Activated T-helper 2 cell treated with anti-CD3 and anti-CD28 coated beads, Interferon-gamma antibody, Interleukin-2, Interleukin-4, amounts not matched to agents 10 μg/mL and 5 μg/mL and 100 μg/mL, durations not matched to agents 14 hours and 24 hours and 36 hours (primary cell): ENCODE data around the gene SPATS2L. TPM values are rescaled to one million over a fixed set of nuclear protein-coding genes. Genes with fewer than 3 reads are reported as not detected.

Experiments
- DNase-seq: peaks from one replicate; pipeline ENCODE4 v3.0.0; 2021; ENCODE audit warnings: low spot score
- H3K27ac Mint-ChIP-seq: one replicate; pipeline ENCODE4 v1.8.0; 2021; ENCODE audit warnings: mixed read lengths
- H3K27me3 Mint-ChIP-seq: one replicate; pipeline ENCODE4 v1.8.0; 2021; ENCODE audit warnings: low read depth, mixed read lengths
- H3K36me3 Mint-ChIP-seq: one replicate; pipeline ENCODE4 v1.8.0; 2021; ENCODE audit warnings: low read depth, mixed read lengths
- H3K4me1 Mint-ChIP-seq: one replicate; pipeline ENCODE4 v1.8.0; 2021; ENCODE audit warnings: low read depth, mixed read lengths
- H3K4me3 Mint-ChIP-seq: one replicate; pipeline ENCODE4 v1.8.0; 2021; ENCODE audit warnings: low read depth, mild to moderate bottlenecking, moderate library complexity, mixed read lengths
- H3K9me3 Mint-ChIP-seq: one replicate; pipeline ENCODE4 v1.8.0; 2021; ENCODE audit warnings: mixed read lengths
- intact Hi-C: fragments of 100-400 bp; cut with micrococcal nuclease; formaldehyde crosslinking; loops from one replicate; pipeline ENCODE4 v1.15.1; 2023
- total RNA-seq: library from RNA; stranded (reverse); gene quantifications from 2 replicates; pipeline ENCODE4 v1.2.3, GENCODE V29; 2022

Gene SPATS2L
- total RNA-seq, 1 donor from 2014 or later: 62.2 TPM

GRCh38 chr2:200453853-200454534 is 147.5 kb downstream of the SPATS2L start:
- Mint-ChIP-seq H3K36me3 (peaks cover 26% of the 10 kb centered on the region), H3K27ac (peak overlapping the region; percentile 38), H3K4me1 (peaks cover 33% of the 10 kb centered on the region), H3K27me3 (no peaks in the 10 kb centered on the region), H3K4me3 (no peak overlapping the region), H3K9me3 (no peaks in the 10 kb centered on the region)
- DNase-seq: no peak
- intact Hi-C loops: loop anchor here (2.0 kb wide), 2 partner anchors 45 to 79 kb away; no protein-coding TSS in a partner anchor

DNA sequence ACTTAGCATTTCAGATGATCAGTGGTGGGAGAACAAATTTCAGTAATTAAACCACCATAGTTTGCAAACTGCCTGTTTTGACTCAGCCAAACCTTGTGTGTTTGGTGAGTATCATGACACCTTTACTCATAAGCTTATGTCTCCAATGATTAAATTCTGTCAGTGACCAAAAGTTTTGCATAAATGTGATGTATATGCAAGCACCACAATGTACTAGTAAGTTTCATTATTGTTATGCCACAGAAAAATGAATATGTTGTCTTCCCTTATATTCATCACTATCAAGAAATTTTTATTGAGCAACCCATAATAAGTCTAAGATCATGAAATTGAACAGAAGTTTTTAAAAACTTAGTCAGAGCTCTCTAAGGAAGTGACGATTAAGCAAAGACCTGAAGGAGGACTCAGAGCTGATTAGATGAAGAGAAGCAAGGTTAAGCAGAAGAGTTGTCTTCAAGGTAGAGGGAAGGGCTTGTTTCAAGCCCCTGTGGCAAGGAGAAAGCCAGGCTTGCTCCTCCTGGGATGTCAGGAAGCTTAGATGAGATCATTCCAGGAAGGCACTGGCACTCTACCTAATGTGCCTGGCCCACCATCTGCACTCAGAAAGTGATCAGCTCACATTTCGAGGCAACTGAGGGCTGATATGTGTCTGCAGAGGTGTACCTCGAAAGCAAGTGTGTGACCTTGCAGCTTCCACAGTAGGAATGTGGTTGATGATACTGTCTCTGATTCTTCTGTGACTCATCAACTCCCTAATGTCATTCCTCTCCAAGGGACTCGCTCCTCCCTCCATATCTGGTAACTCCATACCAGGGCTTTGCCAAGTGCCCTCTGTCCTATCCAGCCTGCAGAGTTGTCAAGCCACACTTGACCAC is 148.7 kb downstream of the SPATS2L start:
- H3K27me3 Mint-ChIP-seq: no peaks in the 10 kb centered on the region
- H3K27ac Mint-ChIP-seq: peak overlapping the region; percentile 61
- intact Hi-C loops: loop anchor here (1.0 to 2.0 kb wide), 7 partner anchors 8 to 477 kb away; no protein-coding TSS in a partner anchor
- no peak for DNase-seq
- H3K4me1 Mint-ChIP-seq: peaks cover 33% of the 10 kb centered on the region
- no peak overlapping the region for H3K4me3 Mint-ChIP-seq
- H3K36me3 Mint-ChIP-seq: peaks cover 24% of the 10 kb centered on the region
- no peaks in the 10 kb centered on the region for H3K9me3 Mint-ChIP-seq

DNA sequence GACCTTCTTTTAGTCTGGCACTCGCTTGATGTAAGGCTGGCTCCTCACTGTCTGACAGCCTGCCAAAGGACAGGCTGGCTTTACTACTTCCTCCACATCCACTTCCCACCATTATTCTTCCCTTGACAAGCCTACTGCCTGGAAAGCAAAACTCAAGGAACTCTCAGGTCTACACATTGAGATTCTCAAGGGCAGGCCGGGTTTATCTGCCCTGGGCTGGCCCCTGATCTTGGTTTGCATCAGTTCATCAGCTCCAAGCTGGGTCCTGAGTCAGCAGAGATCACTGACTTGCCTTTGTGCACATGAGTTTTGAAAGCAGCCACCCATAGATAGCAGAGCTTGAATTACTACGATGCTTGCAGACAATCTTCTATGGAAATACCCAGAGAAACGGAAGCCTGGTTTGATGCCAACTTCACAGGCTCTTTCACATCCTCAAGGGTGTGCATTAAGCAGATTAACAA is 149.5 kb downstream of the SPATS2L start:
- DNase-seq: no peak
- peaks cover 17% of the 10 kb centered on the region for H3K36me3 Mint-ChIP-seq
- peaks cover 31% of the 10 kb centered on the region for H3K4me1 Mint-ChIP-seq
- peak overlapping the region; percentile 26 for H3K4me3 Mint-ChIP-seq
- no peaks in the 10 kb centered on the region for H3K27me3 Mint-ChIP-seq
- no peaks in the 10 kb centered on the region for H3K9me3 Mint-ChIP-seq
- intact Hi-C loops: loop anchor here (1.0 to 2.0 kb wide), 7 partner anchors 9 to 478 kb away; no protein-coding TSS in a partner anchor
- peak overlapping the region; percentile 81 for H3K27ac Mint-ChIP-seq

DNA sequence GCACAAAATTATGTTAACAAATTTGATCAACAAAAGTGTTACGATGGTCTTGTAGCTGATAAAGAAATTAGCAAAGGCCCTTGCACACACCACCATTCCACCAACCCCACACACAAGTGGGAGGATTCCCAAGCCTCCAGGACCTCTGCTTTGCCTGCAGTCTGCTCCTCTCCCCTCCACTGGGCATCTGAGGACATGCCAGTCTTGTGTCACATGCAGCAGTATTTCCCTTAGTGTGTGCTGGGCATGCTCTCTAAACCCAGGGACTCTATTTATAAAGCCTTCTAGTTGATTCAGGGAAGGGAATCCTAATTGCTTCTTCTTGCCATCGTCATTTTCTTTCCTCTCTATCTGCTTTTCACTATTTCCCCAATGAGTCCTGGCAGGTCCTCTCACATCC is 150.1 kb downstream of the SPATS2L start:
- intact Hi-C loops: no loop called here
- peaks cover 31% of the 10 kb centered on the region for H3K4me1 Mint-ChIP-seq
- H3K27me3 Mint-ChIP-seq: no peaks in the 10 kb centered on the region
- no peak overlapping the region for H3K4me3 Mint-ChIP-seq
- H3K36me3 Mint-ChIP-seq: peaks cover 19% of the 10 kb centered on the region
- H3K9me3 Mint-ChIP-seq: no peaks in the 10 kb centered on the region
- DNase-seq: no peak
- H3K27ac Mint-ChIP-seq: no peak overlapping the region

- Mint-ChIP-seq H3K36me3 (peaks cover 39% of the 10 kb centered on the region), H3K4me1 (peaks cover 30% of the 10 kb centered on the region), H3K9me3 (no peaks in the 10 kb centered on the region), H3K4me3 (no peak overlapping the region), H3K27ac (no peak overlapping the region), H3K27me3 (no peaks in the 10 kb centered on the region)
- DNase-seq: no peak
- intact Hi-C loops: no loop called here
Observed at GRCh38 chr2:200459101-200459500, 152.6 kb downstream of the SPATS2L start.

DNA sequence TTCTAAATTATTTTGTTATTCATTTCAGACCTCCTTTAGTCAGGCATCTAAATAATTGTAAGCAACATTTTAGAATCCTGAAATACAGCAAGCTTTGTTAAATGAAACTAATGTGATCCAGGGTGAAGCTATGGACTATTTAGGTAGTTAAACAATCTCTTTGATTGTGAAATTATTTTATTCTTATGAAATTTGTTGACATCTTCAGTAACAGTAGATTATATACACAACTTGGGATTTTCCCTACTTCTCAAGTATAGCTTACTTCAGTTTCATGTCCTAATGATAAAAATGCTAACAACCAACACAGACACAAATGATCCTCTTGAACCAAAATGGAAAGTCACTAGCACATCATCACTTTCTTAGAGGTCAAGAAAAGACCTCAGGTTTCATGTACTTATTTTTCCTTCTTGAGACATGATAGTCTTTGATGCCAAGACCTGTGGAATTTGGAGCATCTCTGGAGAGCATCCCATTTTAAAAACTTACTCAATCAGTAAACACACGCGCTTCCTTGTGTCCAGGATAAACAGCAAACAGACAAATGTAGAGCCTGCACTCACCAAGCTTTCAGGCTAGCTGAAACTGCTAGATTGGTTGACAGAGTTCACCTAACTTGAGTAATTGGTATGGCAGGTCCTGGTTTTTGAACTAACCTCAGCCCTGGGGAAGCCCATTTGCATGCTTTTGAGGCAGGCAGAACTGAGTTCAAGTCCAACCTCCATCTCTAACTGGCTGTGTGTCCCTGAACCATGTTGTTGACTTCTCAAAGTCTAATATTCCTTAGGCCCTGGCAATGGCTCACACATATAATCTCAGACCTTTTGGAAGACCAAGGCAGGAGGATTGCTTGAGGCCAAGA is 155.6 kb downstream of the SPATS2L start:
- no peak for DNase-seq
- Mint-ChIP-seq H3K27me3 (no peaks in the 10 kb centered on the region), H3K4me3 (no peak overlapping the region), H3K4me1 (peaks cover 18% of the 10 kb centered on the region), H3K36me3 (peaks cover 33% of the 10 kb centered on the region), H3K9me3 (no peaks in the 10 kb centered on the region), H3K27ac (no peak overlapping the region)
- intact Hi-C loops: no loop called here

DNA sequence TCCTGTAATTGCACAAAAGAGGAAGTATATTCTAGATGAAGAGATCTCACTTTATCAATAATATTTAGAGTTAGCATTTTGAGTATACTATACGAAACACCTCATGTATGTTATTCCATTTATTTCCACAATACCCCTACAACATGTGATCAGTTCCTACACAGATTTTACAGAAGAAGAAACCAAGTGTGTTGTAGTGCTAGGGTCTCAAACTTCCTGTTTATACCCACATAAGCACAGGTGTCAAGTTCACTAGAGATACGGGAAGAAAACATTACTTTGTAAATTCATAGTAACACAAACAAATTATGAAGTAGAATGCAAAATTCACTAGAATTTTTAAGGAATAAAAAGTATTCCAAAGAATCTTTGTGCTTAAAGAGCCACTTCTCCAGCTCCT is 157.0 kb downstream of the SPATS2L start:
- DNase-seq: no peak
- Mint-ChIP-seq H3K27me3 (no peaks in the 10 kb centered on the region), H3K27ac (no peak overlapping the region), H3K4me1 (peaks cover 31% of the 10 kb centered on the region), H3K4me3 (no peak overlapping the region), H3K36me3 (peaks cover 40% of the 10 kb centered on the region), H3K9me3 (no peaks in the 10 kb centered on the region)
- intact Hi-C loops: no loop called here

DNA sequence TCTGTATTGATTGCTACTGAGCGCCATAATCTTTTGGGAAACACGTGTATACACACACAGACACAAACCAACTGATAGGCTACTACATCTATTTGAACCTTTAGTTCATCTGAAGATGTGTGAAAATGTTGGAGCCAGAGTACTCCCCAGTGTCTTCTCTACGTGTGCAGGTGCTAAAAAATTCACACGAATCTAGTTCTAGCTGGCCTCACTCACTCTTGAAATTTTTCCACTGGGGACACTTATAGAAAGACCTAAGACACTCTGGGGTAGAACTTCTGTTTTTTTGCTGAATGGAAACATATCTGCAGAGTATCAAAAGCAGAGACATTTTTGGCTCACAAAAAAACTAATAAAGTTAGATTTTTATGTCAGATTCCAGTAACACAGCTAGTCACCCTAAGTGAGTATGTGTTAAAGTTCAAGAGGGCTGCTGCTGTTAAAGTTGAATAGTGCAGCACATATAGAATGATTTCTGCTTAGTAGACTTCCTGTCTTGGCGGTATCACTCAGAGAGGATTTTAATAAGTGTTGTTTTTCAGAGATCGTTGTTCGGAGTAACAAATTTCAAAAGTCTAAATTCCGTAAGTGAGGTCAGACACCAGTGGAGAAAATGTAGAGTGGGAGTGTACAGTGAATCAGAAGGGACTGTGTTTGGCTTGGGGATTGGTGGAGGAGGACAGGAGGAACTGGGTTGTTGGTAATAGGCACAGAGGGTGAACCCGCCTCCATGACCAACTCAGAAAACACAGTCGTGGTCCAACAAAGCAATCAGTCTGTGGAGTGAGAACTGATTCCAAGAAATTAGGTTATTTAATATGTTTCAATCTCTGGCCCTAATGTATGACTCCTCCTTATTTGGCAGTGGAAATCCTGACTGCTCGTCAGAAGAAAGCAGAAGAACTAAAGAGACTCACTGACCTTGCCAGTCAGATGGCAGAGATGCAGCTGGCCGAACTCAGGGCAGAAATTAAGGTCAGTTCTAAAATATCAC is 160.2 kb downstream of the SPATS2L start:
- Mint-ChIP-seq H3K27me3 (no peaks in the 10 kb centered on the region), H3K36me3 (peaks cover 41% of the 10 kb centered on the region), H3K4me3 (peak overlapping the region; percentile 66), H3K27ac (peak overlapping the region; percentile 89), H3K4me1 (peaks cover 44% of the 10 kb centered on the region), H3K9me3 (no peaks in the 10 kb centered on the region)
- no peak for DNase-seq
- intact Hi-C loops: loop anchor here (1.0 to 5.0 kb wide), 6 partner anchors 11 to 236 kb away; no protein-coding TSS in a partner anchor

DNA sequence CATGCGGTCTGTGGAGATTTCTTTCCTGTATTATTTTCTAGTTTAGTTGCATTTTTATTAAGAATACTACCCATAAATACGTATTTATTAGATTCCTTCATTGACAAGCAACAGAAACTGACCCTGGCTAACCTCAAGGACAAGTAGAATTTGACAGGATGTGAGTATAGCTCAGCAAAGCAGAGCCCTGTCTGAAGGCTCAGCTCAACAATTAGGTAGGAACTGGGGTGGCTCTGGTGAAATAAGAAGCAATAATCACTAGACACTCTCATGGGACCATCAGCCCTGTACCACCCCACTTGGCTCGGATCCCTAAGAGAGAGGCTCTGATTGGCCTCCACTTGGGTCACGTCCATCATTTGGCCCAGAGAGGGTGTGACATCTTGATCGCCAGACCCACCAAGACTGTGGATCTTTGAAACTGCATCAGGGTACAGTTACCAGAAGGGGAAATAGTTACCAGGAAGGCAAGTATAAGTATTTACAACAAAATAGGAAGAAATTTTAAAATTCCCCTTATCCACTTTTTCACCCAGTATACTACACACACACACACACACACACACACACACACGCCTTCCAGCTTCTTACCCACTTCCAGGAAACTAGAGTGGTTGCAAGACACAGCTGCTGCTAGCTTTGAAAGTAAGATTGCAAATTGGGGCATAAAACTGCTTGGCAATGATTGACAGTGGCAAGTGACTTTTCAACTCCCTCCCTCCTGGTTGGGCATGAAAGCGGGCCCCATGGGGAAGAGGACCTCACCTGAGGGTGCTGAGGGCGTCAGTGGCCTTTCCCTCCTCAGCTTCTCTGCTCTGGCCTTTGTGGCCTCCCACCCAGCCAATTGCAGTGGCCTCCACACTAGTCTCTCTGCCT is 161.6 kb downstream of the SPATS2L start:
- intact Hi-C loops: loop anchor here (1.0 to 5.0 kb wide), 5 partner anchors 13 to 234 kb away; no protein-coding TSS in a partner anchor
- Mint-ChIP-seq H3K27me3 (no peaks in the 10 kb centered on the region), H3K27ac (peak overlapping the region; percentile 66), H3K4me1 (peaks cover 40% of the 10 kb centered on the region), H3K4me3 (no peak overlapping the region), H3K36me3 (peaks cover 37% of the 10 kb centered on the region), H3K9me3 (no peaks in the 10 kb centered on the region)
- DNase-seq: no peak

GRCh38 chr2:200469708-200470211 is 163.3 kb downstream of the SPATS2L start:
- Mint-ChIP-seq H3K4me1 (peaks cover 40% of the 10 kb centered on the region), H3K27me3 (no peaks in the 10 kb centered on the region), H3K4me3 (no peak overlapping the region), H3K9me3 (no peaks in the 10 kb centered on the region), H3K36me3 (peaks cover 32% of the 10 kb centered on the region), H3K27ac (no peak overlapping the region)
- no peak for DNase-seq
- intact Hi-C loops: loop anchor here (2.0 to 5.0 kb wide), 4 partner anchors 97 to 491 kb away; no protein-coding TSS in a partner anchor
